ENCODE data around the gene GPR55.

DNA sequence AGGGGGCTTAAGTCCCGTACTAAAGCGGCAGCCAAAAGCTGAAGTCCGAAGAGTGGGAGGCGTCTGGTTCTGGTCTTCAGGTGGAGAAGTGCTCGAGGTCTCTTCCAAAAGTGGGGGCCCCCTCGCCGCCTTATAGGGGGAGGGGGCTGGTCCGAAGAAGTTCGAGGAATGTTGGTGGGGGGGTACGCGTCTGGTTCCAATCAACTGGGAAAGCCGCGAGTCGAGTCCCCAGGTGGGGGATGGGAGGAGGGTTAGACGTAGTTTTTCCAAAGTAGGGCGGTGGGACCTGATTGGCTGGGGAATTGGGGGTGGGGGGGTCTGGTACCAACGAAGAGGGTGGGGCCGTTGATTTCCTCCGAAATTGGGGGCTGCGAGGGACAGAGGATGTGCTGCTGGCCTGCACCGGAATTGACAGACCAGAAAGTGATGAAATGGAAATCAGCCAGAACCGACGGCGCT lies 59.7 kb downstream of the GPR55 start:
- TF ChIP-seq, protein P1, sequence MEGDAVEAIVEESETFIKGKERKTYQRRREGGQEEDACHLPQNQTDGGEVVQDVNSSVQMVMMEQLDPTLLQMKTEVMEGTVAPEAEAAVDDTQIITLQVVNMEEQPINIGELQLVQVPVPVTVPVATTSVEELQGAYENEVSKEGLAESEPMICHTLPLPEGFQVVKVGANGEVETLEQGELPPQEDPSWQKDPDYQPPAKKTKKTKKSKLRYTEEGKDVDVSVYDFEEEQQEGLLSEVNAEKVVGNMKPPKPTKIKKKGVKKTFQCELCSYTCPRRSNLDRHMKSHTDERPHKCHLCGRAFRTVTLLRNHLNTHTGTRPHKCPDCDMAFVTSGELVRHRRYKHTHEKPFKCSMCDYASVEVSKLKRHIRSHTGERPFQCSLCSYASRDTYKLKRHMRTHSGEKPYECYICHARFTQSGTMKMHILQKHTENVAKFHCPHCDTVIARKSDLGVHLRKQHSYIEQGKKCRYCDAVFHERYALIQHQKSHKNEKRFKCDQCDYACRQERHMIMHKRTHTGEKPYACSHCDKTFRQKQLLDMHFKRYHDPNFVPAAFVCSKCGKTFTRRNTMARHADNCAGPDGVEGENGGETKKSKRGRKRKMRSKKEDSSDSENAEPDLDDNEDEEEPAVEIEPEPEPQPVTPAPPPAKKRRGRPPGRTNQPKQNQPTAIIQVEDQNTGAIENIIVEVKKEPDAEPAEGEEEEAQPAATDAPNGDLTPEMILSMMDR (IDR thresholded peaks at IDR 0.05), result no peak
- no peak for TF ChIP-seq POLR2A (IDR thresholded peaks at IDR 0.05)
